Measurements from ENCODE around the gene OR13G1.

DNA sequence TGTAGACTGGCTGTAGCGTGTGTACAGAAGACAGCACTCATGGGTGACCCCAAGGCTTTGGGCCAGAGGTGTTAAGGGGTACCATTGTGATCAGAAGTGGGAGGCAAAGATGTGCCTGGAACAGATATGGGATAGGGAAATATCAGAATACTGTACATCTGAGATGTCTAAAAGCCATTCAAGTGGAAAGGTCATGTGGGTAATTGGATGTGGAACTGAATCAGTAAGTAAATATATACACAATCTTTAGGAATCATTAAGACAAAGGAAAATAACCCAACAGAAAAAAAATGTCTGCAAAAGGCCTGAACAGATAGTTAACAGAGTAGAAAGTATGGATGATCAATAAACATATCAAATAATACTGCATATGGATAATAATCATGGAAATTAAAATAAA, 26.5 kb downstream of the OR13G1 start:
- TF ChIP-seq, protein P1, sequence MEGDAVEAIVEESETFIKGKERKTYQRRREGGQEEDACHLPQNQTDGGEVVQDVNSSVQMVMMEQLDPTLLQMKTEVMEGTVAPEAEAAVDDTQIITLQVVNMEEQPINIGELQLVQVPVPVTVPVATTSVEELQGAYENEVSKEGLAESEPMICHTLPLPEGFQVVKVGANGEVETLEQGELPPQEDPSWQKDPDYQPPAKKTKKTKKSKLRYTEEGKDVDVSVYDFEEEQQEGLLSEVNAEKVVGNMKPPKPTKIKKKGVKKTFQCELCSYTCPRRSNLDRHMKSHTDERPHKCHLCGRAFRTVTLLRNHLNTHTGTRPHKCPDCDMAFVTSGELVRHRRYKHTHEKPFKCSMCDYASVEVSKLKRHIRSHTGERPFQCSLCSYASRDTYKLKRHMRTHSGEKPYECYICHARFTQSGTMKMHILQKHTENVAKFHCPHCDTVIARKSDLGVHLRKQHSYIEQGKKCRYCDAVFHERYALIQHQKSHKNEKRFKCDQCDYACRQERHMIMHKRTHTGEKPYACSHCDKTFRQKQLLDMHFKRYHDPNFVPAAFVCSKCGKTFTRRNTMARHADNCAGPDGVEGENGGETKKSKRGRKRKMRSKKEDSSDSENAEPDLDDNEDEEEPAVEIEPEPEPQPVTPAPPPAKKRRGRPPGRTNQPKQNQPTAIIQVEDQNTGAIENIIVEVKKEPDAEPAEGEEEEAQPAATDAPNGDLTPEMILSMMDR (IDR thresholded peaks at IDR 0.05; ENCODE audit: insufficient read depth, low read length): no peak
- no peak for TF ChIP-seq POLR2AphosphoS5 (IDR thresholded peaks at IDR 0.05; ENCODE audit: low read depth)

All from HL-60 (cell line).